ENCODE data around the gene MCTP1. TPM values are rescaled to one million over a fixed set of nuclear protein-coding genes. Genes with fewer than 3 reads are reported as not detected.

Gene MCTP1
- total RNA-seq, 4 donors from 2014 or later = 3.5 to 19.8 (median 5.8) TPM

DNA sequence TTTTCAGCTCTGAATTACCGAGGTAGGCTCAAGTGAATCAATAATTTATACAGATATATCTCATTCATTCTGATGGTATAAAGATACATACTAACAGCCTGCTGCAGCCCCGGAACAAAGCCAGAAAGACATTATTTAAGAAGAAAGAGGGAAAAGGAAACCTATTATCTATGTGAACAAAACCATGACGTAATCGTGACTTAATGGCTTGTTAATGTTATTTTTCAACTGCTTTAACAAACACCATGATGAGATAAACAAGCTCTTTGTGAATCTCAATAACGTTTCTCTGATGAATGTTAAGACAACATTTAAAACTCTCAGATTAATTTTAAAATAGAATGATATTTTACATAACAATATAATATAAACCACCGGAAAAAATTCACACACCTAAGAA lies 429.4 kb downstream of the MCTP1 start:
- H3K4me3 ChIP-seq = no peak overlapping the region
- no peak for TF ChIP-seq POLR2A (IDR thresholded peaks at IDR 0.05)
- TF ChIP-seq, protein P1, sequence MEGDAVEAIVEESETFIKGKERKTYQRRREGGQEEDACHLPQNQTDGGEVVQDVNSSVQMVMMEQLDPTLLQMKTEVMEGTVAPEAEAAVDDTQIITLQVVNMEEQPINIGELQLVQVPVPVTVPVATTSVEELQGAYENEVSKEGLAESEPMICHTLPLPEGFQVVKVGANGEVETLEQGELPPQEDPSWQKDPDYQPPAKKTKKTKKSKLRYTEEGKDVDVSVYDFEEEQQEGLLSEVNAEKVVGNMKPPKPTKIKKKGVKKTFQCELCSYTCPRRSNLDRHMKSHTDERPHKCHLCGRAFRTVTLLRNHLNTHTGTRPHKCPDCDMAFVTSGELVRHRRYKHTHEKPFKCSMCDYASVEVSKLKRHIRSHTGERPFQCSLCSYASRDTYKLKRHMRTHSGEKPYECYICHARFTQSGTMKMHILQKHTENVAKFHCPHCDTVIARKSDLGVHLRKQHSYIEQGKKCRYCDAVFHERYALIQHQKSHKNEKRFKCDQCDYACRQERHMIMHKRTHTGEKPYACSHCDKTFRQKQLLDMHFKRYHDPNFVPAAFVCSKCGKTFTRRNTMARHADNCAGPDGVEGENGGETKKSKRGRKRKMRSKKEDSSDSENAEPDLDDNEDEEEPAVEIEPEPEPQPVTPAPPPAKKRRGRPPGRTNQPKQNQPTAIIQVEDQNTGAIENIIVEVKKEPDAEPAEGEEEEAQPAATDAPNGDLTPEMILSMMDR (IDR thresholded peaks at IDR 0.05) = no peak
- no peak overlapping the region for H3K27ac ChIP-seq
- WGBS, 2 donors = 66 to 71% methylated on average over 6 of the region's 6 CpGs
- H3K27me3 ChIP-seq = no peaks in the 10 kb centered on the region
- H3K9me3 ChIP-seq = no peaks in the 10 kb centered on the region
- intact Hi-C loops (cut with DNase I) = no loop called here
- no peaks in the 10 kb centered on the region for H3K4me1 ChIP-seq
- no peaks in the 10 kb centered on the region for H3K36me3 ChIP-seq
- no peak for DNase-seq

DNA sequence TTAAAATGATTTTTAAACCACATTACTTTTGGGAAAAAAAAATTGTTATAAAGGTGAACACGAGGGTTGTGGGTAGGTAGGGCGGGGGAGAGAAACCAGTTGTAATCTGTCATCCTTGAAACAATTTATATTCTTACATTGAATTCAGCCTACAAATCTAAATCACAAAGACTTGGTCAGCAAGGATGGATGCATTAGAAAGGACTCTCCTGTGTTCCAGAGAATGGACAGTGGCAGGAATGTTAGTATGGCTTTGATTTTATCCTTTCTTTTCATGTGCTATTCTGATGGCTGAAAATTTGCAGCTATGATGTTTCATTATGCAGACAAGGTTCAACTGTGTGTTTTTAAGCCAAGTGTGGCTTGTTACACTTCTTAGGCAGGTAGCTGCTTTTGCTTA lies 431.8 kb downstream of the MCTP1 start:
- WGBS, 2 donors = 78 to 80% methylated on average over 2 of the region's 2 CpGs

DNA sequence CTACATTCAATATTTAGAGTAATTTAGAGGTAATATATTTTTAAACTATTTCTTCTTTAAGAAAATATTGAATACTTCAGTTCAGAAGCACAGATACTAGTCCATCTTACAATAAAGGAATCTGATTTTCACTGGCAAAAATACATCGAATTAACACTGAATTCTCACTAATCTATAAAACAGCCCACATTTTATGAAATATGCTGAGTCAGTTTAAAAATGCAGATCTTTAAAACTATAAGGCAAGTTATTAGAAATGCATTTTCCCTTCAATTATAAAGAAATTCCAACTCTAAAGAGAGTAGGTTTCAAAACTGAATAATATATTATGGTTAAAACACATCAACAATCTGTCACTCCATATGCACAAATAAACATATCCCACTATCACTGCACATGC lies 433.9 kb downstream of the MCTP1 start:
- intact Hi-C loops (cut with DNase I) = no loop called here
- Histone ChIP-seq H3K9me3 (no peaks in the 10 kb centered on the region), H3K27ac (no peak overlapping the region), H3K4me3 (no peak overlapping the region), H3K36me3 (no peaks in the 10 kb centered on the region), H3K27me3 (no peaks in the 10 kb centered on the region), H3K4me1 (no peaks in the 10 kb centered on the region)
- 62 to 67% methylated on average over 1 of the region's 1 CpG for WGBS, 2 donors
- DNase-seq = no peak
- TF ChIP-seq, protein P1 (IDR thresholded peaks at IDR 0.05) = no peak
- TF ChIP-seq POLR2A (IDR thresholded peaks at IDR 0.05) = no peak

More for the DNA sequence above, 431.8 kb downstream of the MCTP1 start:
- no peak overlapping the region for H3K4me3 ChIP-seq
- TF ChIP-seq POLR2A (IDR thresholded peaks at IDR 0.05) = no peak
- TF ChIP-seq, protein P1 (IDR thresholded peaks at IDR 0.05) = no peak
- H3K4me1 ChIP-seq = no peaks in the 10 kb centered on the region
- intact Hi-C loops (cut with DNase I) = no loop called here
- H3K27ac ChIP-seq = no peak overlapping the region
- no peaks in the 10 kb centered on the region for H3K36me3 ChIP-seq
- no peaks in the 10 kb centered on the region for H3K9me3 ChIP-seq
- no peak for DNase-seq
- no peaks in the 10 kb centered on the region for H3K27me3 ChIP-seq

DNA sequence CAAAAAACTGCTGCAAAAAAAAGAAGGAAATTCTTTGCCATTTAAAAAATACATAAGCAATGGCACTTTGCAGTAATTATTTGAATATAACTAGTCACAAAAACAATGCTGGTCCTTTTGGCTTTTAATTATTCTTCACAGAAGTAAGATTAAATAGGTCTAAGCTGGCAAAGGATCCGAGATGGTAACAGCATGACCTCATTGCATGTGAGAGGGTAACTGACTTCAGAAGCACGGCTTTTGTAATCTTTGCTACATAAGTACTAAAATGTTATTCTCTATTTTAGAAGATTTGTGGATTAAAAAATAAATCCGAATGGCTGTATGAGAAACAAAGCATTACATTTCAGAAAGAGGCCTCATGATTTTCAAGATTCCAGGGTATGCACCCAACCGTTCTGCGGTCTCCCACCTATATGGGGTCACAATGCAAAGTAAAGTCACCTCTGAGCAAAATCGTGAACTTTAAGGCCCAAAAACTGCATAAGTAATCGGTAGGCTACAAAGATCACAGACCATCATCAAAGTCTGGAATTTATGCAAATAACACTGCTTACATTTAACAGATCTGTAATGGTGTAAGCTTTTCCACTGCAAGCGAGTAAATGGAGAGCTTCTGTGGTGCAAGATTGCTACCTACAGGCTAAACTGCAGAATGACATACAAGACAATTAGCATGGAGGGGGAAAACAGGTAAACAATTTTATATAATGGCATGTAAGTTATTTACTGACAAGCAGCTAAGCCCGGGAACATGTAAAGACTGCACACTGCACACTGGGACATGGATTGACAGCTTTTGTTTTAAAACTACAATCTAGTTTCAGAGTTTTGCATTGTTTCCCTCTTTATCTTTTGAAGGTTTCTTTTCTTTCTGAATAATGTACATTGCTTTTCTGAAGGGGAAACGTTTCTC lies 434.8 kb downstream of the MCTP1 start:
- no peaks in the 10 kb centered on the region for H3K36me3 ChIP-seq
- 29 to 34% methylated on average over 10 of the region's 10 CpGs for WGBS, 2 donors
- no peak for TF ChIP-seq POLR2A (IDR thresholded peaks at IDR 0.05)
- TF ChIP-seq, protein P1 (IDR thresholded peaks at IDR 0.05) = peak in 5 of 6 experiments; percentile 23 to 71 (median 41)
- H3K4me3 ChIP-seq = no peak overlapping the region
- no peak overlapping the region for H3K27ac ChIP-seq
- H3K9me3 ChIP-seq = no peaks in the 10 kb centered on the region
- H3K4me1 ChIP-seq = no peaks in the 10 kb centered on the region
- intact Hi-C loops (cut with DNase I) = no loop called here
- DNase-seq = no peak
- no peaks in the 10 kb centered on the region for H3K27me3 ChIP-seq

DNA sequence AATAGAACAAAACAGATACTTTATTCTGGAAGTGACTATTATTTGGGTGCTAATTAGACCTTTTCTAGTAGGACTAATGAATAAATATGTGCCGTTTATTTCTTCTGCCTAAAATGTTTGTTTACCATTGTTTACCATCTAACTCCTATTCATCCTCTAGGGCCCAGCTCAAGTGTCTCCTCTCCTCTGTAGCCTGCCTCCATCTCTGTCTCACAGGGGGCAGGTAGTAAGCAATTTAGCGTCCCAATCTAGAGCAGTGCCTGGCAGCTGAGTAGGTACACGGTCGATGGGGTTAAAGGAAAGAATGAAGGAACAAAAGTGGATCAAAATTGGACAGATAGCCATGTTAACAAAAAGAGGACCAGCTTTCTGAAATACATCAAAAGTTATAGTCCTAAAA lies 435.6 kb downstream of the MCTP1 start:
- H3K4me1 ChIP-seq = no peaks in the 10 kb centered on the region
- no peaks in the 10 kb centered on the region for H3K27me3 ChIP-seq
- TF ChIP-seq, protein P1 (IDR thresholded peaks at IDR 0.05) = no peak
- no peak for TF ChIP-seq POLR2A (IDR thresholded peaks at IDR 0.05)
- no peaks in the 10 kb centered on the region for H3K36me3 ChIP-seq
- no peaks in the 10 kb centered on the region for H3K9me3 ChIP-seq
- 61 to 71% methylated on average over 4 of the region's 4 CpGs for WGBS, 2 donors
- H3K27ac ChIP-seq = no peak overlapping the region
- DNase-seq = no peak
- H3K4me3 ChIP-seq = no peak overlapping the region
- intact Hi-C loops (cut with DNase I) = no loop called here
